Activated CD8-positive, alpha-beta memory T cell treated with anti-CD3 and anti-CD28 coated beads, Interleukin-2, amount 50 U/mL, for 24 hours (primary cell): ENCODE results near the gene ZBED4.

Experiments
- DNase-seq: peaks from one replicate; pipeline ENCODE4 v3.0.0-alpha.2; 2020; ENCODE audit errors: extremely low read depth

ZBED4 gene

GRCh38 chr22:49855251-49855911, 1.7 kb downstream of the ZBED4 start:
- DNase-seq, result no peak

- DNase-seq, result no peak
Measured at GRCh38 chr22:49856343-49856742, 2.7 kb downstream of the ZBED4 start.

- DNase-seq, result no peak
Measured at GRCh38 chr22:49856766-49857618, 3.3 kb downstream of the ZBED4 start.

GRCh38 chr22:49858827-49859226, 5.2 kb downstream of the ZBED4 start:
- no peak for DNase-seq

- DNase-seq, result no peak
Measured at GRCh38 chr22:49861642-49862495, 8.2 kb downstream of the ZBED4 start.

- no peak for DNase-seq
Measured at GRCh38 chr22:49862496-49862776, 8.8 kb downstream of the ZBED4 start.

GRCh38 chr22:49863931-49864330, 10.3 kb downstream of the ZBED4 start:
- no peak for DNase-seq

- DNase-seq, result no peak
Measured at GRCh38 chr22:49865156-49865555, 11.5 kb downstream of the ZBED4 start.

GRCh38 chr22:49866134-49866533, 12.5 kb downstream of the ZBED4 start:
- DNase-seq, result no peak

GRCh38 chr22:49866646-49867045, 13.0 kb downstream of the ZBED4 start:
- no peak for DNase-seq

- DNase-seq, result no peak
Measured at GRCh38 chr22:49867303-49868265, 13.9 kb downstream of the ZBED4 start.

GRCh38 chr22:49869086-49869830, 15.6 kb downstream of the ZBED4 start:
- no peak for DNase-seq

GRCh38 chr22:49869845-49870712, 16.4 kb downstream of the ZBED4 start:
- DNase-seq, result no peak

- DNase-seq, result no peak
Measured at GRCh38 chr22:49871482-49871881, 17.8 kb downstream of the ZBED4 start.

GRCh38 chr22:49872347-49872746, 18.7 kb downstream of the ZBED4 start:
- DNase-seq, result no peak

GRCh38 chr22:49873228-49873940, 19.7 kb downstream of the ZBED4 start:
- DNase-seq, result no peak

- DNase-seq, result no peak
Measured at GRCh38 chr22:49877642-49878041, 24.0 kb downstream of the ZBED4 start.

GRCh38 chr22:49878206-49878605, 24.6 kb downstream of the ZBED4 start:
- DNase-seq, result no peak

GRCh38 chr22:49879871-49880270, 26.2 kb downstream of the ZBED4 start:
- no peak for DNase-seq
